Measurements from ENCODE around the gene DNAJB12.

- TF ChIP-seq EZH2 (IDR thresholded peaks at IDR 0.05) (no peak), POLR2AphosphoS5 (IDR thresholded peaks at IDR 0.05; ENCODE audit: borderline replicate concordance, low read depth, low read length) (no peak)
Observed at GRCh38 chr10:72390764-72391163, 36.0 kb upstream of the DNAJB12 start.
